OCI-LY7 (cell line): ENCODE results near the gene SELENOV. TPM values are rescaled to one million over a fixed set of nuclear protein-coding genes. Genes with fewer than 3 reads are reported as not detected.

Source experiments
- BruUV-seq: library from RNA; stranded (reverse); fragments of 400-500 nt; replicated peaks from 2 replicates; lab custom pipeline; 2021; lab: Mats Ljungman, UMichigan
- CTCF ChIA-PET: fragments of 300-600 bp; sonication (Branson Sonifier 250); formaldehyde crosslinking; loops from one replicate; lab custom pipeline; 2022; ENCODE audit warnings: antibody characterized with exemption; ENCODE audit not compliant: unreplicated experiment; lab: Charles Lee
- POLR2A ChIA-PET: fragments of 300-600 bp; sonication (Branson Sonifier 250); formaldehyde crosslinking; loops from one replicate; lab custom pipeline; 2022; ENCODE audit warnings: antibody characterized with exemption; lab: Charles Lee
- DNase-seq: peaks from one replicate; pipeline ENCODE4 v3.0.0-alpha.2; 2015; ENCODE audit warnings: low spot score
- H2AFZ ChIP-seq: fragments of 200-600 bp; sonication (generic), shearing (Covaris generic); 2 replicates; pipeline ENCODE4 v1.6.1; 2014; ENCODE audit warnings: mild to moderate bottlenecking, antibody characterized with exemption, low read length, moderate library complexity
- H3K27ac ChIP-seq: fragments of 200-600 bp; sonication (generic); 2 replicates; pipeline ENCODE4 v1.5.1; 2014; ENCODE audit warnings: mixed run types, low read depth, mild to moderate bottlenecking, moderate library complexity, low read length, inconsistent platforms; ENCODE audit not compliant: poor library complexity, severe bottlenecking
- H3K36me3 ChIP-seq: fragments of 200-600 bp; sonication (generic); 2 replicates; pipeline ENCODE4 v1.6.1; 2014; ENCODE audit warnings: mild to moderate bottlenecking, antibody characterized with exemption, low read length, moderate library complexity, mixed read lengths; ENCODE audit not compliant: insufficient read depth
- H3K4me1 ChIP-seq: fragments of 200-600 bp; sonication (generic); 2 replicates; pipeline ENCODE4 v1.5.1; 2014; ENCODE audit warnings: mild to moderate bottlenecking, low read length; ENCODE audit not compliant: insufficient read depth, poor library complexity, severe bottlenecking
- H3K4me2 ChIP-seq: fragments of 200-600 bp; sonication (generic); 2 replicates; pipeline ENCODE4 v1.6.1; 2014; ENCODE audit warnings: mild to moderate bottlenecking, low read length
- H3K4me3 ChIP-seq: fragments of 200-600 bp; sonication (generic); 2 replicates; pipeline ENCODE4 v1.5.1; 2014; ENCODE audit warnings: mild to moderate bottlenecking, low read depth, low read length; ENCODE audit not compliant: poor library complexity, severe bottlenecking
- H3K79me2 ChIP-seq: fragments of 200-600 bp; sonication (generic); 2 replicates; pipeline ENCODE4 v1.6.1; 2016; ENCODE audit warnings: low read depth, mild to moderate bottlenecking, low read length, moderate library complexity, mixed read lengths; ENCODE audit not compliant: insufficient read depth
- H3K9me2 ChIP-seq: fragments of 200-600 bp; sonication (generic); 2 replicates; pipeline ENCODE4 v1.6.1; 2016; ENCODE audit warnings: mild to moderate bottlenecking, low read length, mixed read lengths; ENCODE audit not compliant: insufficient read depth
- H3K9me3 ChIP-seq: fragments of 200-600 bp; sonication (generic); 2 replicates; pipeline ENCODE4 v1.6.1; 2014; ENCODE audit warnings: mild to moderate bottlenecking, mixed run types, low read length, mixed read lengths
- H4K20me1 ChIP-seq: fragments of 200-600 bp; sonication (generic); 2 replicates; pipeline ENCODE4 v1.6.1; 2014; ENCODE audit warnings: mild to moderate bottlenecking, antibody characterized with exemption, low read length, moderate library complexity, mixed read lengths; ENCODE audit not compliant: insufficient read depth
- EZH2phosphoT487 ChIP-seq: fragments of 200-600 bp; sonication (generic); IDR thresholded peaks from 2 replicates; pipeline ENCODE4 v1.6.1; 2018; ENCODE audit warnings: low read depth, borderline replicate concordance, mild to moderate bottlenecking, mixed run types, antibody characterized with exemption, low read length, moderate library complexity, mixed read lengths
- intact Hi-C: fragments of 100-400 bp; cut with micrococcal nuclease; formaldehyde crosslinking; loops from one replicate; pipeline ENCODE4 v1.10.0; 2022; ENCODE audit not compliant: unreplicated experiment
- total RNA-seq, 2 experiments: library from RNA; depleted of rRNA in 1 of 2; stranded (reverse); fragments of >200 nt in 1 of 2; shearing (Covaris generic) in 1 of 2; gene quantifications; 2 replicates each; pipeline ENCODE4 v1.2.3, GENCODE V29; 2014 to 2022
- TF ChIP-seq, protein P1 (sequence below): fragments of 200-600 bp; sonication (generic); conservative IDR thresholded peaks from 2 replicates; pipeline ENCODE4 v1.5.1; 2014; ENCODE audit warnings: mild to moderate bottlenecking, antibody characterized with exemption, low read length, moderate library complexity, mixed read lengths

SELENOV gene
- total RNA-seq, 2 experiments from 2014 or later: not detected

DNA sequence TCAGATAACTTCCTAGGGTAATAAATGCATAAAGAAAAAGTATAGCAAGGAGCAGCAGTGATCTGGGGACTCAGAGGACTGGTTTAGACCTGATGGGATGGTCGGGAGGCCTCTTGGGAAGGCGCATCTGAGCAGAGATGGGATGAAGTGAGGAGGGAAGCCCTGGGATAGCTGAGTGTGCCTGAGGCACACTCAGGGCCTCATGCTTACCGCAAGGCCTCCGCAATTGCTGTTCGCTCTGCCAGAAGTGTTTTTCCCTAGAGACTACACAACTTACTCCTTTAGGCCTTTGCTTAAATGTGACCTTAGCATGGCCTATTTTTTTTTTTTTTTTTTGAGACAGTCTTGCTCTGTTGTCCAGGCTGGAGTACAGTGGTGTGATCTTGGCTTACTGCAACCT is 20.3 kb upstream of the SELENOV start:
- no peak overlapping the region for H3K27ac ChIP-seq
- no peak for TF ChIP-seq EZH2phosphoT487
- TF ChIP-seq, protein P1, sequence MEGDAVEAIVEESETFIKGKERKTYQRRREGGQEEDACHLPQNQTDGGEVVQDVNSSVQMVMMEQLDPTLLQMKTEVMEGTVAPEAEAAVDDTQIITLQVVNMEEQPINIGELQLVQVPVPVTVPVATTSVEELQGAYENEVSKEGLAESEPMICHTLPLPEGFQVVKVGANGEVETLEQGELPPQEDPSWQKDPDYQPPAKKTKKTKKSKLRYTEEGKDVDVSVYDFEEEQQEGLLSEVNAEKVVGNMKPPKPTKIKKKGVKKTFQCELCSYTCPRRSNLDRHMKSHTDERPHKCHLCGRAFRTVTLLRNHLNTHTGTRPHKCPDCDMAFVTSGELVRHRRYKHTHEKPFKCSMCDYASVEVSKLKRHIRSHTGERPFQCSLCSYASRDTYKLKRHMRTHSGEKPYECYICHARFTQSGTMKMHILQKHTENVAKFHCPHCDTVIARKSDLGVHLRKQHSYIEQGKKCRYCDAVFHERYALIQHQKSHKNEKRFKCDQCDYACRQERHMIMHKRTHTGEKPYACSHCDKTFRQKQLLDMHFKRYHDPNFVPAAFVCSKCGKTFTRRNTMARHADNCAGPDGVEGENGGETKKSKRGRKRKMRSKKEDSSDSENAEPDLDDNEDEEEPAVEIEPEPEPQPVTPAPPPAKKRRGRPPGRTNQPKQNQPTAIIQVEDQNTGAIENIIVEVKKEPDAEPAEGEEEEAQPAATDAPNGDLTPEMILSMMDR: no peak
- no peak overlapping the region for H3K4me2 ChIP-seq
- H3K9me3 ChIP-seq: no peaks in the 10 kb centered on the region
- H4K20me1 ChIP-seq: no peaks in the 10 kb centered on the region
- no peak overlapping the region for H3K4me3 ChIP-seq
- no TSS peak for BruUV-seq
- peaks cover 24% of the 10 kb centered on the region for H3K36me3 ChIP-seq
- H3K4me1 ChIP-seq: peaks cover 28% of the 10 kb centered on the region
- intact Hi-C loops: no loop called here
- no peak overlapping the region for H2AFZ ChIP-seq
- ChIA-PET CTCF (no interaction called here), POLR2A (interaction anchor here (0.7 kb wide), 2 partner anchors 40 to 45 kb away, joined by 3 to 4 read pairs; no protein-coding TSS in a partner anchor)
- no peaks in the 10 kb centered on the region for H3K79me2 ChIP-seq
- no peaks in the 10 kb centered on the region for H3K9me2 ChIP-seq
- DNase-seq: no peak

- POLR2A ChIA-PET: no interaction called here
- TF ChIP-seq EZH2phosphoT487: no peak
- TF ChIP-seq, protein P1: no peak
- BruUV-seq: no TSS peak
Measured at GRCh38 chr19:39496063-39496462, 18.9 kb upstream of the SELENOV start.

GRCh38 chr19:39497701-39497995 is 17.3 kb upstream of the SELENOV start:
- Histone ChIP-seq H3K4me1 (peaks cover 30% of the 10 kb centered on the region), H3K4me2 (peak overlapping the region; percentile 66), H3K9me2 (no peaks in the 10 kb centered on the region), H3K4me3 (peak overlapping the region; percentile 69), H4K20me1 (no peaks in the 10 kb centered on the region), H3K9me3 (no peaks in the 10 kb centered on the region), H3K36me3 (no peaks in the 10 kb centered on the region), H3K27ac (peak overlapping the region; percentile 67), H2AFZ (peak overlapping the region; percentile 81; the same call in 1 of the 2 replicates), H3K79me2 (no peaks in the 10 kb centered on the region)
- DNase-seq: no peak
- intact Hi-C loops: no loop called here
- POLR2A ChIA-PET: interaction anchor here (0.7 kb wide), 1 partner anchor 58 kb away, joined by 4 read pairs; no protein-coding TSS in a partner anchor
- TF ChIP-seq, protein P1: no peak
- TF ChIP-seq EZH2phosphoT487: no peak
- CTCF ChIA-PET: interaction anchor here (1.1 to 1.8 kb wide), 2 partner anchors 23 to 57 kb away, joined by 5 to 13 read pairs; no protein-coding TSS in a partner anchor
- no TSS peak for BruUV-seq

More at GRCh38 chr19:39496063-39496462, 18.9 kb upstream of the SELENOV start:
- intact Hi-C loops: no loop called here
- DNase-seq: no peak
- H3K27ac ChIP-seq: no peak overlapping the region
- peaks cover 13% of the 10 kb centered on the region for H3K36me3 ChIP-seq
- no peaks in the 10 kb centered on the region for H3K79me2 ChIP-seq
- CTCF ChIA-PET: no interaction called here
- H3K4me2 ChIP-seq: no peak overlapping the region
- no peaks in the 10 kb centered on the region for H3K9me2 ChIP-seq
- no peaks in the 10 kb centered on the region for H4K20me1 ChIP-seq
- no peak overlapping the region for H2AFZ ChIP-seq
- H3K4me1 ChIP-seq: peaks cover 28% of the 10 kb centered on the region
- H3K9me3 ChIP-seq: no peaks in the 10 kb centered on the region
- no peak overlapping the region for H3K4me3 ChIP-seq
